Measurements from ENCODE around the gene LHX5. TPM values are rescaled to one million over a fixed set of nuclear protein-coding genes. Genes with fewer than 3 reads are reported as not detected.
A peak's percentile ranks its signal among the peaks of the same experiment; 100 is the strongest.

Gene LHX5
- total RNA-seq, 1 donor from 2014 or later: 0.26 TPM

GRCh38 chr12:113424456-113424855 lies 47.2 kb downstream of the LHX5 start:
- TF ChIP-seq CTCF (IDR thresholded peaks at IDR 0.05; ENCODE audit: insufficient read depth, low read length, severe bottlenecking): no peak
- H3K4me3 ChIP-seq (ENCODE audit: low read depth, low read length): no peak overlapping the region
- no peak for FAIRE-seq

GRCh38 chr12:113422886-113423669 lies 48.6 kb downstream of the LHX5 start:
- no peak for TF ChIP-seq CTCF (IDR thresholded peaks at IDR 0.05; ENCODE audit: insufficient read depth, low read length, severe bottlenecking)
- DNase-seq (ENCODE audit: low read depth) (peak; percentile 17), FAIRE-seq (no peak)
- no peaks in the 10 kb centered on the region for H3K36me3 ChIP-seq (ENCODE audit: control insufficient read depth, insufficient read depth, low read length)
- H3K4me3 ChIP-seq (ENCODE audit: low read depth, low read length): peak overlapping the region; percentile 56
- H3K27me3 ChIP-seq (ENCODE audit: control insufficient read depth, insufficient read depth, low read length): no peaks in the 10 kb centered on the region

More at GRCh38 chr12:113424456-113424855, 47.2 kb downstream of the LHX5 start:
- Histone ChIP-seq H3K36me3 (ENCODE audit: control insufficient read depth, insufficient read depth, low read length) (no peaks in the 10 kb centered on the region), H3K27me3 (ENCODE audit: control insufficient read depth, insufficient read depth, low read length) (no peaks in the 10 kb centered on the region)
- DNase-seq (ENCODE audit: low read depth): no peak

GRCh38 chr12:113422030-113422885 lies 49.4 kb downstream of the LHX5 start, which contains the start of gene SDSL:
SDSL (plus strand) TSS chr12:113422380; CDS start chr12:113427983, 5,603 bp downstream.
- no peak for TF ChIP-seq CTCF (IDR thresholded peaks at IDR 0.05; ENCODE audit: insufficient read depth, low read length, severe bottlenecking)
- H3K27me3 ChIP-seq (ENCODE audit: control insufficient read depth, insufficient read depth, low read length): no peaks in the 10 kb centered on the region
- peak within 1 kb of the TSS; percentile 56 for H3K4me3 ChIP-seq (ENCODE audit: low read depth, low read length)
- DNase-seq (ENCODE audit: low read depth) (peak; percentile 84), FAIRE-seq (no peak)
- H3K36me3 ChIP-seq (ENCODE audit: control insufficient read depth, insufficient read depth, low read length): no peaks in the 10 kb centered on the region

- no peak for FAIRE-seq
- no peak for DNase-seq (ENCODE audit: low read depth)
- Histone ChIP-seq H3K36me3 (ENCODE audit: control insufficient read depth, insufficient read depth, low read length) (no peaks in the 10 kb centered on the region), H3K27me3 (ENCODE audit: control insufficient read depth, insufficient read depth, low read length) (no peaks in the 10 kb centered on the region), H3K4me3 (ENCODE audit: low read depth, low read length) (no peak overlapping the region)
- TF ChIP-seq CTCF (IDR thresholded peaks at IDR 0.05; ENCODE audit: insufficient read depth, low read length, severe bottlenecking): no peak
These were observed 50.6 kb downstream of the LHX5 start for GRCh38 chr12:113420996-113421595.

- FAIRE-seq: no peak
- TF ChIP-seq CTCF (IDR thresholded peaks at IDR 0.05; ENCODE audit: insufficient read depth, low read length, severe bottlenecking): no peak
- DNase-seq (ENCODE audit: low read depth): no peak
- Histone ChIP-seq H3K27me3 (ENCODE audit: control insufficient read depth, insufficient read depth, low read length) (no peaks in the 10 kb centered on the region), H3K36me3 (ENCODE audit: control insufficient read depth, insufficient read depth, low read length) (no peaks in the 10 kb centered on the region), H3K4me3 (ENCODE audit: low read depth, low read length) (no peak overlapping the region)
These were observed 53.3 kb downstream of the LHX5 start for GRCh38 chr12:113418213-113418879.
